NCI-H1105 (cell line): ENCODE results near the gene CCL20.
"Not testable (repeated sequence)": the region's sequence is repeated elsewhere in the genome, so short reads cannot be mapped to it uniquely, and the experiment has no call there.

Source experiments
- DNase-seq: peaks from one replicate; lab custom pipeline; 2025; lab: John Stamatoyannopoulos, UW

CCL20 gene, protein sequence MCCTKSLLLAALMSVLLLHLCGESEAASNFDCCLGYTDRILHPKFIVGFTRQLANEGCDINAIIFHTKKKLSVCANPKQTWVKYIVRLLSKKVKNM

DNA sequence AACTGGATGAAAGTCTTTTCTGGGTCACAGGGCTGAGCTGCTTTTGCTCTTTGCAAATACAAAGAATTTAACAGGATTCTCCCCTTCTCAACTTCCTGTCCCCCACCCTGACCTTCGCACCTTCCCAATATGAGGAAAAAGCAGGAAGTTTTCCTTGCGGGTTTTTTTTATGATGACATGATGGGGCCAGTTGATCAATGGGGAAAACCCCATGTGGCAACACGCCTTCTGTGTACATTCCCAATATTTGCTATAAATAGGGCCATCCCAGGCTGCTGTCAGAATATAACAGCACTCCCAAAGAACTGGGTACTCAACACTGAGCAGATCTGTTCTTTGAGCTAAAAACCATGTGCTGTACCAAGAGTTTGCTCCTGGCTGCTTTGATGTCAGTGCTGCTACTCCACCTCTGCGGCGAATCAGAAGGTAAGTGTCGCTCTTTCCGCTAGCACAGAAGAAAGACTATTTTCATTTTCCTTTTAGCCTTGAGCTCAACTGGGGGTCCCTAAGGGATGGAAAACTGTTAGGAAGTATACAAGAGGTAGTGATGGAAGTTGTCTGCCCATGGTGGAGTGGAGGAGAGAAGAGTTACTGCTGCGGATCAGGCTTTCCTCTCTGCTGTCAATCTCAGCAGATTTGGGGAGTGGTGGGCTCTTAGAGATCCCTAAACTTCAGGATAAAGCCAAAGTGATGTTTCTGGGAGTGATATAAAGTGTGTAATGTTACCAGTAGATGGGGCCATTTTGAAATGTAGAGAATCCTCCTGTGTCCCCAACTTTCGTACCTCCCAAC, at the start of gene CCL20:
TSS of gene CCL20 (plus strand) at position 281 of the 792 bp plus-strand sequence. CDS start at position 351, 70 bp downstream.
- no peak for DNase-seq

- no peak for DNase-seq
These were observed 47.8 kb upstream of the CCL20 start for GRCh38 chr2:227765788-227766372.

DNA sequence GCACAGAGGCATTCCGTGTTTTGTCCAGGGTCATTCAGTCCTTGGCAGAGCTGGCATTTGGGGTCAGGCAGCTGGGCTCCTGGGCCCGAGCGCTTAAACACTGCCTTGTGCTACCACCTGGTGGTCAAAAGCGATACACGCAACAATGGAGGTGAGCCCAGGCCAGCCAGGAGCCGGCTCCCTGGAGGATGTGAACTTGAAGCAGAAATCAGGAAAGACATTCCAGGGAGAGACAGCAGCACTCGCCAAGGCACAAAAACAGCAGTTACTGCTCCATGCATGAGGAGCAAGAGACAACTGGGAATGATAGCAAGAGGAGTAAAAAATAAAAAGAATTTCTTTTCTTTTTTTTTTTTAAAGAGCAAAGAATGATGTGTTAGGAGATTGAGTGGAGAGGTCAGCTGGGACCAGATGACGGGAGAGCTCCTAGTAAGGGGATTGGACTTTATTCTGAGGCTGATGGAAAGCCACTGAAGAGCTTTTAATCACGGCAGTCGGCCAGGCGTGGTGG, 47.2 kb upstream of the CCL20 start:
- DNase-seq, result peak; percentile 63

- DNase-seq, result no peak
These were observed 45.8 kb upstream of the CCL20 start for GRCh38 chr2:227767830-227768229.

DNA sequence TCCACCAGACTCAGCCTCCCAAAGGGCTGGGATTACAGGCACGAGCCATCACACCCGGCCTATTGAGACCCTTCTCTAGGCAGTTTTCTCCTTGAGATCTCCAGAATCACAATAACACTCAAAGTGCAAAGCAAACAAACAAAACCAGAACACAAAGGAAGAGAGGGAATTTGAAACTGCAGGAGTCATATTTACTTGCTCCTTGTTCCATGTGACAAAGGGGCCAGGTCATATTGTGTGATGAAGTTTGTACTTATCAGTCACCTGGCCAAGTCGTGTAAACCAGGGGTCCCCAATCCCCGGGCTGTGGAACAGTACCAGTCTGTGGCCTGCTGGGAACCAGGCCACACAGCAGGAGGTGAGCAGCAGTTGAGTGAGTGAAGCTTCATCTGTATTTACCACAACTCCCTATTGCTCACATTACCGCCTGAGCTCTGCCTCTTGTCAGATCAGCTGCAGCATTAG, 41.4 kb upstream of the CCL20 start:
- DNase-seq, result no peak

DNA sequence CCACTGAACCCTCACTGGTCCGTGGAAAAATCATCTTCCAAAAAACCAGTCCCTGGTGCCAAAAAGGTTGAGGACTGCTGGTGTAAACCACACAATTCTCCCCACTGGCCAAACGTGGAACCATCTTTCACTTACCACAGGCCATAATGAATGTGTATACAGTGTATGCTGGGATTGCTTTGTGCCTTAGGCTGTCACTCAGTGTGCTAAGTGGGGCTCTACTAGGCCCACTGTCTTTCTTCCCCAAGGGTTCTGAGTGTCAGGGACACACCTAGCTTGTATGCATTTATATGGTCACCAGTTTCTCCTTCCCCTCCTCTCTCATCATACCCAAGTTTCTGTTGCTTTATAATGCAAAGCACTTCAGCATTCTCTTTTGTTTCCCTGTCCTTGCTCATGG, 40.7 kb upstream of the CCL20 start:
- DNase-seq, result no peak

GRCh38 chr2:227774011-227774624, 39.5 kb upstream of the CCL20 start:
- no peak for DNase-seq

DNA sequence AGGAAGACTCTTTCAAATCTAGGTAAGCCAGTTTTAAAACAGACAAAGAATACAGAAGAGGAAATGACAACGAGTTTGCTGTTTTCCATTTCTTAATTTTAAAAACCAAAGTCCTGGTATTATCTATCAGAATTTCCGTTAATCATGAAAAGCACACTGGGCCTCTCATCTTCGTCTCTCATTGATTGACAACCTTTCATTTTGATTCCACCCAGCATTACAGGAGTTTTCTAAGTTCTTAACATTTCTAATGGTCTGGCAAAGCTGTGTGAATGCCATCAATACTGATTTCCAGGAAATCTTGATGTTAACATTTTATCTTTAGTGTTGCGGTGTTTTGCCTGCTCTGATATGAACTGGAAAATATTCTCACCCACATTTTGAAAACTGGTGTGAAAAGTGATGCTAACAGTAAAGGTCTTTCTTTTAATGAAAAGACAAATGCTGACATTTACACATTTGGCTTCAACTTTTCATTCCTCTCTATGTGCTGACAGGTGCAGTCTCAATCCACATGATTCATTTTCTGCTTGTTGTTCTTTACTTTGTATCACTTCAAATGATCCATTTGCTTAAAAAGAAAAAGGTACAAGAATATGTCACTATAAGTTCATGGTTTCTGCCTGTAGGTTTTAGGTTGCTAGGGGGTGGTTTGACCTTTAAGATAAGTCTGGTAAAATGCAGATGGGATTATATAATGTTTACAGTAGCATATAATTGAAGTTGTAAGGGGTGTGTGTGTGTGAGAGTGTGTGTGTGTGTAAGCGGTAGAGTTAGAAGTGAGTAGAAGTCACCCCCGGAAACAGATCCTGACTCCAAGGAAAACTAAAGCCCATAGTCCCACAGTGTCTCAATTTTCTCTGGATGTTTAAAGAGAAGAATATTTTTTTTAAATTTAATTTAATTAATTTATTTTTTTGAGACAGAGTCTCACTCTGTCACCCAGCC, 38.5 kb upstream of the CCL20 start:
- no peak for DNase-seq

DNA sequence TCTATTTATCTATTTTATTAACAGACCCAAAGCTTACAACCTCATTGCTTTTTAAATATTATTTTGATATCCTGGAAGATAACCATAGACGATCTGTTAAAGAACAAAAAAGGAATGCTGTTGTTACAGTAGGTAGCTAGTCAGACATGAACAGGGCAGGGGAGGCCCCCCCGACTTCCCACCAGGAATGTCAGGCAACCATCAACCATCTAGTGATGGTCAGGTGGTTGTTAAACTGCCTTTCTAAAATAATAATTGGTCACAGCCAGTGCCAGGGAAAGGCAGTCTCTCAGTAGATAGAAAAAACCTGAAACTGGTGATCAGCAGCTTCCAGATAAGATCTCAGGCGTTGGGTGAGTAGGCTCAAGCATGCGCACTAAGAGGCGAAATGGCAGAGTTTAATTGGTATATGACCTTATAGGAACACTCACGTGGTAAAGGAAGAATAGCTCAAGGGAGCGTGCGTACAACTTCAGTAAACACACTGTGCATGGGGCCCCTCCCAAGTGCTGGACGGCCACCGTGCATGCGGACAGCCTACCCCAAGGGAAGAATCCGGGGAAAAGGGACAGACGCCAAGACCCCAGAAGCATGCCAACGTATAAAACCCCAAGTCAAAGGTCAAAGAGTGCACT, 32.5 kb upstream of the CCL20 start:
- DNase-seq, result no peak

DNA sequence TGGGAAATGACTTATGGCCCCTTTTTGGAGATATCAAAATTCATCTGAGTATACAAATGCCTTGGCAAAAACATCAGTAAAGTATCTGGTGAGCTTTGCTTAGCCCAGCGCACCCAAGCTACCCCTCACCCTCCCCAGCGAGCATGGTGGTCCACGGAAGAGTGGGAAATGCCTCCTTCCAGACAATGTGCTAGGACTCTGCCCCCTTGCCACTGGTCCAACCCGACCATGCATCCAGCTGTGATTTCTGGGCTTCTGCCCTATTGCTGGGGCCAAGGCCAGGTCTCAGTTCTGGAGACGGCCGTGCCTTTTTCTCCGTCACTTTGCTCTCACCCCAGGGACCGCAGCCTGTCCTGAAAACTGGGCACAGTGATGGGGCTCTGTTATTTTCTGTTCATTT, 31.8 kb upstream of the CCL20 start:
- DNase-seq, result no peak

GRCh38 chr2:227782804-227783203, 30.8 kb upstream of the CCL20 start:
- no peak for DNase-seq

DNA sequence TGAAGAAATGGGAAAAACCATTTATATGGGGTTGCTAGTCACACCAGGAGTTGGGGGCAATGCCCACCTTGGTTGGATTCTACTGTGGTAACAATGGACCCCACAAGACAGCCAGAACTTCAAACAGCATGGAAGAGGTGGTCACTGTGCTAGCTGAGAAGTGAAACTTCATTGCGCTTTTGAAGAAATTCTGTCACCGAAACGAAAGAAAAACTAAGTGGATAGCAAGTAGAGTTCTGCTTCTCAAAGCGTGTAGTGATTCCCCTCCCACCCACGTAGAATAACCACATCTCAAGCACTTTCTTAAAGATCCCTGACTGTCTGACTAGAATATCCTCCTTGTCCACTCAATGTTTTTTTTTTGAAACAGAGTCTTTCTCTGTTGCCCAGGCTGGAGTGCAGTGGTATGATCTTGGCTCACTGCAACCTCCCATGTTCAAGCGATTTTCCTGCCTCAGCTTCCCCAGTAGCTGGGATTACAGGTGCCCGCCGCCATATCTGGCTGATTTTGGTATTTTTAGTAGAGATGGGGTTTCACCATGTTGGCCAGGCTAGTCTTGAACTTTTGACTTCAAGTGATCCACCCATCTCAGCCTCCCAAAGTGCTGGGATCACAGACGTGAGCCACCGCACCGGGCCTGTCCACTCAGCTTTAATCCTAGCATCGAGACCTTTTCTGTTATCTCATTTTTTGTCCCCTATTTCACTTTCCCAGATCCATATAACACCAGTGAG, 30.1 kb upstream of the CCL20 start:
- DNase-seq, result no peak

DNA sequence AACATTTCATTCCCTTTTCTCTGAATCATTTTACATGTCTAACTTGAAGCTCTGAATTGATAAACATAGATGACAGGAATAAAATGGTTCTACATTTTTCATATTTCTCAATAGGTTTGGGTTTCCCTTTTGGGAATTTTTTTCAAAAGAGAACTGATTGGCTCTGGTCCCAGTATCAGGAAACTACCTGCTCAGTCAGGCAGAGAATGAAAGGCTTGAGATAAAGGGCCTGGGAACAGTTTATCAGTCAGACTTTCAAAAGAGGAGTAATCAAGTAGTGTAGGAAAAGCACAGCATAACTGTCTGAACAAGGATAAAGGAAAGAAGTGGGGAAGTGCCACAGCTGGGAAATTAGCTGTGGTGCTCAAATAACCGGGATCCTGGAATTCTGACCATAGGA, 28.3 kb upstream of the CCL20 start:
- no peak for DNase-seq

- DNase-seq, result no peak
These were observed 25.1 kb upstream of the CCL20 start for GRCh38 chr2:227788561-227789018.

DNA sequence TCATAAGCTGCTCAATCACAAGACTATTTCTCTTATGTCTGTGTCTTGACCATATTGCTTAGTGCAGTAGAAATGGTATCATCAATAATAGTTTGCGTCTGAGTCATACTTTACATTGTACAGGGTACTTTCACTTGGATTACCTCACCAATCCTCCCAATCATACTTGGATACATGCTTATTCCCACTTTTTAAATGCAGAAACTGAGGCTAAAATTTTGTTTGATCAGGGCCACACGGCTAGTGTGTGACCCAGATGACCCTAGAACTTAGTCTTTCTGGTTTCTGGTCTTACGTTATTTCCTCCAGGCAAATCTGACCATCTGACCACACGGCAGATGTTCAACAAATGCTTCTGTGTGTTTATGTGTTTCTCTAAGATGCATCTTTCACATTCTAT, 23.8 kb upstream of the CCL20 start:
- no peak for DNase-seq

GRCh38 chr2:227793148-227793712, 20.4 kb upstream of the CCL20 start:
- no peak for DNase-seq

DNA sequence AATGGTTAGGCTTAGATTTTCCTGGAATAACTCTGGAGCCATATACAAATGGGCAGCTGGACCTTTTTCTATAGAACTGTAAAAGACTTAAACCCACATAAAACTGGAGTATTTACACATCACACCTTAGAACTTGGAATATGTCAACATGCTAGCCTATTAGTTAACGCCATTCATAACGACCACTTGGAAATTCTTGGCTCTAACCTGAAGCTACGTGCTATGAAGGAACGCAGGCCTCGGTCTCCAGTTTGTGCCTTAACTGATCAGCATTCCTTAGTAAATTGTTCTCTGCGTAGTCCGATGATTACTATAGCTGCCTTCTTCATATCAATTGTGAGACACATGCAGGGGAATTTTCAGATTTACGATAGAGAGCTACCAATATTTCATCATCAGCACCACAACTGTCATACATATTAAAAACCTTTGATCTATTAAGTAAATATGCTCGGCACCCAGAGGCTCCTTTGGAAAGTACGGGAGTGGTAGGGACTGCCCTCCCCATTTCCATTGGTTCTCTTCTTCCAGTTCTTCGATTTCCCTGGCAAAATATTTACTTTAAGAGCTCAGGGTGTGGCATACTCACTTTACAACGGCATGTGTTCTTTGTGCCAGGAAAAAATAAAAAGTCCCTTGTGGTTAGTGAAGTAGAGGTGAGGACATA, 17.5 kb upstream of the CCL20 start:
- DNase-seq, result no peak

DNA sequence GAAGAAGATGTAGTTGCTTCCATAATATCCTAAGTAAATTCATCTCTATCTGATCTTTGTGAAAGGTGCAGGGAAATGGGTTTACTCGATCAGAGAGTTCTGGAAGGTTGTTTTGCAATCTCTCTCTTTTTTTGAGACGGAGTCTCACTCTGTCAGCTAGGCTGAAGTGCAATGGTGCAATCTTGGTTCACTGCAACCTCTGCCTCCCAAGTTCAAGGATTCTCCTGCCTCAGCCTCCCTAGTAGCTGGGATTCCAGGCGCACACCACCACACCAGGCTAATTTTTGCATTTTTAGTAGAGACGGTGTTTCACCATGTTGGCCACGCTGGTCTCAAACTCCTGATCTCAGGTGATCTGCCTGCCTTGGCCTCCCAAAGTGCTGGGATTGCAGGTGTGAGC, 16.9 kb upstream of the CCL20 start:
- not testable (repeated sequence) for DNase-seq

DNA sequence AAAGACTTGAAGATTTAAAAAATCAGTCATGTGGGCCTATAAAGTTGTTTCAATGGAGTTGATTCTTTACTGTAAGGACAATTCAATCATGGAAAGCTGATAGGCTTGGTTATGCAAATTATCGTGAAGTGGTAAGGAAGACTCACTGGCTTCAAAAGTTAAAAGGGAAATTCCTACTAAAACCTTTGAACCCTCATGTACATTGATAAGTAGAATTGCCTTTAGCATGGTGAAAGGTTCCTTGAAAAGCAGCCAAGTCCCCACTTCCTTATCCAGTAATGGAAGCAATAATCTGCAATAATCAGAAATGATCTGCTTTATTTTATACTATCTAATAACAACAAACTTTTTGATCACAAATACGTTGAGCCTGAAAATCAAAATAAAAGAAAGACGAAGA, 14.4 kb upstream of the CCL20 start:
- DNase-seq, result no peak
